Stimulated activated CD4-positive, alpha-beta T cell treated with anti-CD3 and anti-CD28 coated beads, Interleukin-2, amount 100 ng/mL, for 48 hours (primary cell): ENCODE measurements around the gene TRIM46.

Source experiments
- DNase-seq, 2 donors: peaks; one replicate each; pipeline ENCODE4 v3.0.0-alpha.2; 2020

The TRIM46 gene

DNA sequence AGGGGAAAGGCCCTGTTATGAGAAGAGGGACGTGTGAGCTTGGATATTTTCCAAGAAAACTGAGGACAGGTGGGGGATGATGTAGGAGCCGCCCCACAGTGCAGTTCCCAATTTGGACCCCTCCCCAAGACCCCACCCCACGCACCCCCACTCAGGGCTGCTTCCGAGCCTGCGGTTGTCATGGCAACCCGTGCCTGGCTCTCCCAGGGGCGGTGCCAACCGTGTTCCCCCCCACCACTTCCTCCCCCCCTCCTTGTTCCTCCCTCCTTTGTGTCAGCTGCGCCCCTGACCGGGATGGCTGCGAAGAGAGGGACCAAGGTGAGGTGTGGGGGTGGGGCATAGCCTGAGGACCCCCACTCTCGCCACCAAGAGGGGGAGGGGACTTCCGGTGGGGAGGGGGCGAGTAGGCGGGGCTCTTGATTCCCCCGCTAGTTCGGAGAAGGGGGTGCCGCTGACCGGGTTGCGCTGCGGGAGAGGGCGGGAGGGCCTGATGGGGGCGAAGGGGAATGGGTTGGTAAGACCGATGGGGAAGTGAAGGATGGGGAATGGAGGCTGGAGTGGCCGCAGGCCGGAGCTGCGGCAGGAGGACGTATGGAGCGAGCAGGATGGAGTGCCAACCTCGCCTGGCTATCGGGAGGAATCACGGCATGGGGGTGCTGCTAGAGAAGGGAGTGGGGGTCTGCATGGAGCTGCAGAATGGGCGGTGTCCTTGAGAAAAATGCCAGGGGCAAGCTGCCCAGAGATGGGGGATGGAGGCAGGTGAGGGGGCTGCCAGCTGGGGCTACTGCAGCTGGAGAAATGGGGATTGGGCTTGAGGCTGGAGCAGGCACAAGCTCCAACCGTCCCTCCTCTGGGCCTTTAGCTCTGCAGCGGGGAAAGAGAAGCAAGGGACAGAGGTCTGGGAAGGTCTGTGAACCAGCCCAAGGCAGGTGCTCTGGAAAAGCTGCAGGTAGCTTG lies 953 bp downstream of the TRIM46 start:
- peak in 1 of 2 donors; percentile 45 for DNase-seq

DNA sequence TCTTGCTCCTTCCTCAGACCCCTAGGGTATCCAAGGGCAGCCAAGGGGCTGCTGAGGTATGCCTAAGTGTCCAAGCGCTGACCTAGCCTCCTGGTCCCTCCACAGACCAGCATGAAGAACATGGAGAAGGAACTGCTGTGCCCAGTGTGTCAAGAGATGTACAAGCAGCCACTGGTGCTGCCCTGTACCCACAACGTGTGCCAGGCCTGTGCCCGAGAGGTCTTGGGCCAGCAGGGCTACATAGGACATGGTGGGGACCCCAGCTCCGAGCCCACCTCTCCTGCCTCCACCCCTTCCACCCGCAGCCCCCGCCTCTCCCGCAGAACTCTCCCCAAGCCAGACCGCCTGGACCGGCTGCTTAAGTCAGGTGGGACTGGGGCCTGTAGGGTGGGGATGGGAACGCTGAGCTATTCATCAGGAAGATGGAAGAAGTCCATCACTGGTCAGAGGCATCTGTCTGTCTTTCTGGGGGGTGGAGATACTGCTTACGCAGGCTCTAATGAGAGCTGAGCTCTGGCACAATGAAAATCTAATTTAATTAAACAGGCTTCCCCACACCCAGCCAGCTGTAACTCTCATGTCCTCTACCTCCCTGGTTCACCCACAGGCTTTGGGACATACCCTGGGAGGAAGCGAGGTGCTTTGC lies 1.8 kb downstream of the TRIM46 start:
- no peak for DNase-seq

DNA sequence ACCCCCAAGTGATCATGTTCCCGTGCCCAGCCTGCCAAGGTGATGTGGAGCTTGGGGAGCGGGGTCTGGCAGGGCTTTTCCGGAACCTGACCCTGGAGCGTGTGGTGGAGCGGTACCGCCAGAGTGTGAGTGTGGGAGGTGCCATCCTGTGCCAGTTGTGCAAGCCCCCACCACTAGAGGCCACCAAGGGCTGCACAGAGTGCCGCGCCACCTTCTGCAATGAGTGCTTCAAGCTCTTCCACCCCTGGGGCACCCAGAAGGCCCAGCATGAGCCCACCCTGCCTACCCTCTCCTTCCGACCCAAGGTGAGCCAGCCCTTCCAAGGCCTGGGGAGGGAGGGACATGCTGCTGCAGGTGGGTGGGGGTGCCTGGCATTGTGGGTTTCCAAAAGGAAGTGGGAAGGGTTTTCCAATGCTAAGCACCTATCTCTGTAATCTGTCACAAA lies 2.3 kb downstream of the TRIM46 start:
- DNase-seq = no peak

DNA sequence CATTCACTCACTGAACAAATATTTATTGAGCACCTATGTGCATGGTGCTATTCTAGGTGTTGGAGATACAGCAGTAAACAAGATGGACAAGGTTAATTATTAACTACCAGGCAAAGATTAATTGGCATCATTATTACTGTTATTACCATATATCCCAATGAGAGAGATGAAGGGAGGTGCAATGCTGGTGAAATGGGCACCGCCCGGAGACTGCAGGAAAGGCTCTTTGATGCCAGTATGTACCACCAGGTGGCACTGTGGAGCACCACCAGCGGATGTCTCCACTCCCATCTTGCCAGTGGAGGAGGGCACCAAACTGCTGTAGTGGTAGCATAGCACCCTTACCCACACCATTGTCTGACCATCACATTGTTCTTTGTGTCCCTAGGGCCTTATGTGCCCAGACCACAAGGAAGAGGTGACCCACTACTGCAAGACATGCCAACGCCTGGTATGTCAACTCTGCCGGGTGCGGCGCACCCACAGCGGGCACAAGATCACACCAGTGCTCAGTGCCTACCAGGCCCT lies 3.0 kb downstream of the TRIM46 start:
- DNase-seq = peak; percentile 89 to 90

DNA sequence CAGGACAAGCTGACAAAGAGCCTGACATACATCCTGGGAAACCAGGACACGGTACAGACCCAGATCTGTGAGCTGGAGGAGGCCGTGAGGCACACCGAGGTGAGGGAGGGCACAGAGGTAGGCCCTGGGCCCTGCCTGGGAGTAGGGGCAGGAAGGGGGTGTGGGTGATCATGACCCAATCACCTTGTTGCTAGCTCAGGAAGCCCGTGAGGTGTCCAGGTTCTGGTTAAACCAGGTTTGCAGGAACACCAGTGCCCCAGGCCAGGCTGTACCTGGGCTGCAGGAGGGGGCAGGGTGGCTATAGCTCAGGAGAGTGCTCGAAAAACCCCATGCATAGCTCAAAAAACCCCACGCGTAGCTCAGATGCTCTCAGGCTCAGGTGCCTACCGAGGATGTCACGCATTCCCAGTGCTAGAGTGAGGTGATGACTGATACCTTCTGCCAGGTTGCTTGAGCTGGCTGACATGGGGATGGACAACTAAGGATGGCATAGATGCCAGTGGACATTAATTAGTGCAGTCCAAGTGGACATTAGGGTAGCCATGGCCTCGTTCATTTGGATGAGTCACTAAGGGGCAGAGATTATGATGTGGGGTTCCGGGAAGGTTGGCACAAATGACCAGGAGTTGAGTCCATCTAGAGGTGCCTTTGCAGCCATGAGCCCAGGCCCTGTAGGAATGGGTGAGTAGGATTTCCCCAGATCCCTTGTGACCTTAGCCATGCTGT lies 3.7 kb downstream of the TRIM46 start:
- no peak for DNase-seq

DNA sequence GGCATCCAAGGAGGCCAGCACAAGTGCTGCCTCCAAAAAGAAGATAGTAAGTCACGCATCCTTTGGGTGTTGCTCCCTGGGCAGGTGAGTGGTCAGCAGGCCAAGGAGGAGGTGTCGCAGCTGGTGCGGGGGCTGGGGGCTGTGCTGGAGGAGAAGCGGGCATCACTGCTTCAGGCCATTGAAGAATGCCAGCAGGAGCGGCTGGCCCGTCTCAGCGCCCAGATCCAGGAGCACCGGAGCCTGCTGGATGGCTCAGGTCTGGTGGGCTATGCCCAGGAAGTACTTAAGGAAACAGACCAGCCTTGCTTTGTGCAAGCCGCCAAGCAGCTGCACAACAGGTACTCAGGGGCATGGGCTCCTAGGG lies 4.3 kb downstream of the TRIM46 start:
- DNase-seq = no peak

DNA sequence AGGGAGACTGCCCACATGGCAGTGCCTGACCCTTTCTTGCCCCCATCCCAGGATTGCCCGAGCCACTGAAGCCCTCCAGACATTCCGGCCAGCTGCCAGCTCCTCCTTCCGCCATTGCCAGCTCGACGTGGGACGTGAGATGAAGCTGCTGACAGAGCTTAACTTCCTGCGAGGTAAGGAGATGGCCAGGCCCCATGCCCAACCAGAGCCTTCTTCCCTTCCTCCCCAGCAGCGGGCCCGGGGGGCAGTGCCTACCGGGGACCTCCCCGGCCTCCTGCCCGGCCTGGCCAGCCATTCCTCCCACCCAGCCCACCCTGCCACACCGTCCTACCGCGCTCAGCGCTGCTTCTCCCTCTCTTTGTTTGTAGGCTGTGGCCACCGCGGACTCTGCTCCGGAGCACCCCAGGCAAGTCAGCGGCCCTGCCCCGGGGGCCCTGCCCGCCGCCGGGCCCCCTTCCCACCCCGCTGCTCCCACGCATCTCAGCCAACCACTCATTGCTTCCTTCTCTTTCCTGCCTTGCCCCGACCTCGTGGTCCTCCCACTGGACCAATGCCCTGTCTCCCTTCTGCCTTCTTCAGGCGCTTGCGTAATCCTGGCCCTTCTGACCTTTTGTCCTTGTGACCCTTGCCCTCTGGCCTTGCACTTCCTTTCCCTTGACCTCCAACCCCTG lies 4.9 kb downstream of the TRIM46 start:
- no peak for DNase-seq

DNA sequence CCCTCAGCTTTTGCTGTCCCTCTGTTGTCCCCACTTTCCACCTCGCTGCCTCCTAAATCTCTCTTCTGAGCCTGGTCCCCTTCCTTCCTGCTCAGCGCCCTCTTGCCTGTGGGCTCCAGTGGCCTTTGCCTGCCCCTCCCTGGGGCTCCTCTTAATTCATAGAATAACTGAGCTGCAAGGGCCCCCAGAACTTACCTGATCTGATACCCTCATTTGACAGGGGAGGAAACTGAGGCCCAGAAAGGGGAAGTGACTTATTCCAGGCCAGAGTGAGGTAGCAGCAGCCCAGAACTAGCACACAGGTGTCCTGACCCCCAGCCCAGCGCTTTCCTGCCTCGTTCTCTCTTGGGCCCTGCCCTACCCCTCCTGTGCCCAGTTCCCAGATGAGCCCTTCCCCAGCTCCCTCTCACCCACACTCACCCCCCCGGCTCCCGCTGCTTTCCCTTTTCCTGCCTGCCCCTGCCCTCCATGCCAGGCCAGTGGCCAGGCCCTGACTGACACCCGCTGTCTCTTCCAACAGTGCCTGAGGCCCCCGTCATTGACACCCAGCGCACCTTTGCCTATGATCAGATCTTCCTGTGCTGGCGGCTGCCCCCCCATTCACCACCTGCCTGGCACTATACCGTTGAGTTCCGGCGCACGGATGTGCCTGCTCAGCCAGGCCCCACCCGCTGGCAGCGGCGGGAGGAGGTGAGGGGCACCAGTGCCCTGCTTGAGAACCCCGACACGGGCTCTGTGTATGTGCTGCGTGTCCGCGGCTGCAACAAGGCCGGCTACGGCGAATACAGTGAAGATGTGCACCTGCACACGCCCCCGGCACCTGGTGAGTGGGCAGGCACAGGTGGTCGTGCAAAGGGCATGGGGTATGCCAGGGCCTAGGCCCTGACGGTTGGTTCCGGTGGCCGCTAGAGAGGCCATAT lies 5.7 kb downstream of the TRIM46 start:
- DNase-seq = no peak

DNA sequence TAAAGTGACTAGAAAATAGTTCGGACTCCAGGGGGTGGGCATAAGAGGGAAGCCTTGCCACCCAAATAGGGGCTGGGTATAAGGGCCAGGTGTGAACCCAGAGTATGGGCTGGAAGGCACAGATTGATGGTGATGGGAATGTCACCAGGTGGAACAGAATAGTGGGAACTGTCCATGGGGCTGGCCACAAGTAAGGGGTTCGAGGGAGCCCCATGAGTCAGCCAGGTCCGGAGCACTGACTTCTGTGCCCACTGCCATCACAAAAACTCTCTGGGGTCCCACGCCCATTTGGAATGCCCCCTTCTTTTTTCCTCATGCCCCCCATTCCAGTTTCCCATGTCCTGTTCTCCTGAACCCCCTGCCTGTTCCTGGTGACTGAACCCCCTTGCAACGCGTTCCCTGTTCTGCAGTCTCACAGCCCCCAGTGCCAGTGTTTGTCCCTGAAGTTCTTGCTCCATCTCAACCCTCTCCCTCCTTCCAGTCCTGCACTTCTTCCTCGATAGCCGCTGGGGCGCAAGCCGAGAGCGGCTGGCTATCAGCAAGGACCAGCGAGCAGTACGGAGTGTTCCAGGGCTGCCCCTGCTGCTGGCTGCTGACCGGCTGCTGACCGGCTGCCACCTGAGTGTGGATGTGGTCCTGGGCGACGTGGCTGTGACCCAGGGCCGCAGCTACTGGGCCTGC lies 7.9 kb downstream of the TRIM46 start:
- no peak for DNase-seq

DNA sequence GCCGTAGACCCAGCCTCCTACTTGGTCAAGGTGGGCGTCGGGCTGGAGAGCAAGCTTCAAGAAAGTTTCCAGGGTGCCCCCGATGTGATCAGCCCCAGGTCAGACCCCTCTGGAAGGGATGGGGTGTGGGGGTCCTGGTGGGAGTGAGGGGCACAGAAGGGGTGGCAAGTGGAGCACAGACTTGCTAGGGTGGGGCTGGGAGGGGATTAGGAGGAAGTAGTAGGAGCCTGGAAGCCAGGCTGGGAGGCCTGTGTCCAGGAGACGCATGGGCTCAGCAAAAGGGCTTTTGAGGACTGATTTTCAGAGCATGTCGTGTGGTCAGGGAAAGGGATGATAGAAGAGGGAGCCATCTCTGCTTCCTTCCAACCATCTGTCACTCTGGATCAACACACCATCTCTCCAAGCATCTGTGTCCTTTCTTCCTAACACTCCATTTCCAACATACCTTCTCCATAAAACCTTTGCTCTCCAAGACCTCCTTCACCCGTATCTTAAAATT lies 8.5 kb downstream of the TRIM46 start:
- no peak for DNase-seq

DNA sequence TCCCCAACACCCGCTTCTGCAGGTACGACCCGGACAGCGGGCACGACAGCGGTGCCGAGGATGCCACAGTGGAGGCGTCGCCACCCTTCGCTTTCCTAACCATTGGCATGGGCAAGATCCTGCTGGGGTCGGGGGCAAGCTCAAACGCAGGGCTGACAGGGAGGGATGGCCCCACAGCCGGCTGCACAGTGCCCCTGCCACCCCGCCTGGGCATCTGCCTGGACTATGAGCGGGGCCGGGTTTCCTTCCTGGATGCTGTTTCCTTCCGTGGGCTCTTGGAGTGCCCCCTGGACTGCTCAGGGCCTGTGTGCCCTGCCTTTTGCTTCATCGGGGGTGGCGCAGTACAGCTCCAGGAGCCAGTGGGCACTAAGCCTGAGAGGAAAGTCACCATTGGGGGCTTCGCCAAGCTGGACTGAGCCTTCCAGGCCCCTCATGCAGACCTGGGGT lies 10.1 kb downstream of the TRIM46 start:
- no peak for DNase-seq

DNA sequence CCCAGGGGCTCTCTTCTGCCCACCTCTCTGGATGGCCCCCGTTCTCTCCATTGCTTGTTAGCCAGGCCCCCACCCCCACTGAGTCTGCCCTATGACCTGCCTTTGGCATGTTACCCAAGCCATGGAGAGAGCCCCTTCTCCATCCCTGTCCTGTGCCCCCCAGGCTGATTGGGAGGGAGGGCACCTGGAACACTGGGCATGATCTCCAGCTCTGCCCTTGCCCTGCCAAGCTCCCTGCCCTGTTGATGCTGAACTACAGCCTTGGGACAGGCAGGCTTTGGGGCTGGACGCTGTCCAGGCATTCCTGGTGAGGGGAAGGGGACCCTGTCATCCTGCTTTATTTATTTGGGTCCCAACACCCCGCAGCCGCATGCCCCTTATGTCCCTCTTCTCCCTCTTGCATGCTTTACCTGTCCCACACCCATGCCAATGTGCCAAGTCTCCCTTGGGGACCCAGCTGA lies 10.7 kb downstream of the TRIM46 start:
- no peak for DNase-seq

DNA sequence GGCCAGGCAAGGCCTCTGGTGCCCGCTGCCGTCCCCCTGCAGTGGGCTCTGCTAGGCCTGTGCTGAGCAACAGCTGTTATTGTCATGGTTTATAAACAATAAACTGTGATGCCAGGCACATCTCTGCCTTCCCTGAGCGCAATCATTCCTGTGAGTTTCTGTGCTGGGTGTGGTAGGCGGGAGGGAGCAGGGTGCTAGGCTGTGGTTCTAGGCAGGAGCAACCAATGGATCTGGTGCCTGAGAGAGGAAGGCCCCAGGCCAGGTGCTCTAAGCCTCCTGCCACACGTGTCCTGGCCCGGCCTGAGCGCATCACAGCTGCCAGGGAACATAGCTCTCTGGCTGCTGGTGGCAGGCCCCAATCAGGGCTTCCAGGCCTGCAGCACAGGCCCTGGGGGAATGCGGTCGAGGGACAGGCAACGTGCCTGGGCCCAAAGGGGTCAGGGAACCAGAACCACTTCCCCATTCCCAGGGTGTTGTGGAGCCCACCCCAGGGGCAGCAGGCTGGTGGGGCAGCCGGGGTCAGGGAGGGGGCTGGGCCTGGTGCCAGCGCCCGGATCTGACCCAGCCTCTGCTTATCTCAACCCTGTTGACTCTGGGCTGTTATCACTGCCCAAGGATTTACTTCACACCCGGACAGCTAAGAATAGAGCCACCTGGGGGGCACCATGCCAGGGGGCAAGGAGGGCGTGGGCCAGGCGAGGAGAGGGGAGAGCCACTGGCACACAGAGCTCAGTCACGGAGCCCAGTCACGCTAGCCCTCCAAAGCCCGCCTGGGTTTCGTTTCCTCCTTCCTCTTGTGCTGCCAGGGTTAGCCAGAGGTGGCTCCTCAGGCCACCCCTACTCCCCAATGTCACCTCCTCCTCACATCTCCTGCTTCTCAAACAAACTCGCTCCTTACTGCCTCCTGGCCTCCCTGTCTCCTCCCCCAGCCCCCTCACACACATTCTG lies 11.5 kb downstream of the TRIM46 start:
- no peak for DNase-seq

DNA sequence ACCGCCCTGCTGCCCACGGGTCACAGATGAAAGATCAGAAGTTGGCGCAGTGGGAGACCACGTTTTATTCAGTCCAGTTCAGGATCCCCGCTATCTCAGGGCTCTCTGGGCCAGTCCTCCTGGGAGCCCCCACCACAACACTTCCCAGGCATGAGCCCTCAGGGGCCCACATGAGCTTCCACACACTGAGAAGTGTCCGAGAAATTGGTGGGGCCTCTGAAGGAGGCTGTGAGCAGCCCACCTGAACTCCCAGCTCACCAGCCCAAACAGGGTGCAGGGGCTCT lies 12.1 kb downstream of the TRIM46 start:
- DNase-seq = no peak

DNA sequence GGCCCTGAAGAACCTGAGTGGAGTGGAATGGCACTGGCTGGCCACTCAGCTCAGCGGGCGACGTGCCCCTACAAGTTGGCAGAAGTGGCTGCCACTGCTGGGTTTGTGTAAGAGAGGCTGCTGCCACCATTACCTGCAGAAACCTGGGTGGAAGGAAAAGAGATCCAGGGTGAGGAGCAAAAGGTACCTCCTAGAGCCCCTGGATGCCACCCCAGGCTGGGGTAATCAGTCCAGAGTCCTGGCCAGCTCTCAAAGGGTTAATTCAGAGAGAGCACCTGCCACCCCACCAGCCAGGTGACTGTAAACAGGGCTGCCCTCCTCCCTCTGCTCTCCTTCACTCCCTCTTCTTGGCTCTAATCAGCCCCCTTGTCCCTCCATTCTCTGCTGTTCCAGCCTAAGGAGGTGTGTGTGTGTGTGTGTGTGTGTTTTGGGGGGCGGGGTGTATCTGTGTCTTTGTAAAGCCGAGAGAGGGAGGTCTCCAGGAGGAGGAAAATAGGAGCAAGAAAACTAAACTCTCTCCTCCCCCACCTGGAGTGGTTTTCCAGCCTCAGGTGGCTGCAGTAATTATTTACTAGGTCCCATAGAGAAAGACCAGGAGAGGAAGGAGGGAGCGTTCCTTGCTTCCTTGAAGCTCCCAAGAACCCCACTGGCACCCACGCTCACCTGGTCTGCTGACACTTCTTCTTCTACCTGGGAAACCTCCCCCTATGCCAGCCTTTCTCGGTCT lies 12.6 kb downstream of the TRIM46 start:
- DNase-seq = no peak

DNA sequence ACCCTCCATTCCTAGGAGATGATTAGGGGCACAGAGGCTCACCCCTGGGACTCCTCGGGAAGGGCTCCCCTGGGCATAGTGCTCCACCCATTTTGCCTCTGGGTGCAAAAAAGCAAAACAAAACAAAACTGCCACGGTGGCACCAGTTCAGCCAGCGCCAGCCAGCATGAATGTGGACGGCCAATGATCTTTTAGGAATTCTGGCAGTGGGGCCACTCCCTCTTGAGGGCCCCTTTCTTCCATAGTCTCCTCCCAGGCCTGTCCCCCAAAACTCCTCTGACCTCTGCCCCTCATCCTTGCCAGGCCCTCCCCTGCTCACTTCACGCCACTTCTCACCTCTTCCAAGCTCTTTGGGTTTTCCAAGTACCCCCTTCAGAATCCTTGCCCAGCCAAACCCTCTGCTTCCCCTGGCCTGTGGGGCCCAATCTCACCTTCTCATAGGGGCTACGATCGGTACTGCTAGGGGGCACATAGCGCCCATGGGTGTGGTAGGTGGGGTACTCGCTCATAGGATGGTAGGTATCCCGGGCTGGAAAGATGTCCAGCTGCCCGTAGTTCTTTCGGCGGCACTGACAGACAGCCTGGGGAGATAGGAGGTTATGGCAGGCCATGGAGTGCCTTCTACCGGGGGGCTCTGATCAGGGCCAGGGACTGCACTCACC lies 13.3 kb downstream of the TRIM46 start:
- no peak for DNase-seq

DNA sequence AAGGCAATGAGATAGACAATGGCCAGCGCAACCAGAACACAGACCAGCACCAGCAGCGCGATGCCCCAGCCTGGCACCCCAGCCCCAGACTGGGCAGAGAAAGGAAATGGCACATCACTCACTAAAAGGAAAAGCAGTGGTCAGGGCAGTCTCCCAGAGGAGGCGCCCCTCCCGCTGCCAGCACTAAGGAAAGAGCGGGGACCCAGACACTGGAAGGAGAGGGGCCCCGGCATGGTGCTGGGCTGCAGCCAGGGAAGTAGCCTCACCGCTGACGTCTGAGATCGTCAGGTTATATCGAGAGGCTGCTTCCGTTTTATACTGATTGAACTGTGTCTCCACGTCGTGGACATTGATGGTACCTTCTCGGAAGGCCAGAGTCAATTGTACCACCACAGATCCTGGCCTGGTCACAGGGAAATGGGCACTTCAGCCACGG lies 13.8 kb downstream of the TRIM46 start:
- no peak for DNase-seq

DNA sequence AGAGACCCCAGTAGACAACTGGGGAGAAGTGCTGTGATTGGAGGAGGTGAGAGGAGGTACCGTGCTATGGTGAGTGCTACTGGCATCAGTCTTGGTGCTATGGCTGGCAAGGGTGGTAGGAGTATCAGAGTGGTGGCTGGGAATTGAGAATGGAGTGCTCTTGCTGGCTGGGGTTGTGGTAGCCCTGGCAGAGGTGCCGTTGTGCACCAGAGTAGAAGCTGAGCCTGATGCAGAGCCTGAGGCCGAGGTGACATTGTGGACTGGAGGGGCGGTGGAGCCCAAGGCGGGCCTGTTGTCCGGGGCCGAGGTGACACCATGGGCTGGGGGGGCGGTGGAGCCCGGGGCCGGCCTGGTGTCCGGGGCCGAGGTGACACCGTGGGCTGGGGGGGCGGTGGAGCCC lies 14.6 kb downstream of the TRIM46 start:
- no peak for DNase-seq
